GM12873 (cell line): ENCODE results near the gene CAMLG.
A peak's percentile ranks its signal among the peaks of the same experiment; 100 is the strongest.

ENCODE experiments used
- TF ChIP-seq, protein P1 (sequence below): IDR thresholded peaks from 2 replicates; pipeline ENCODE4 v1.5.1; 2012; ENCODE audit warnings: low read depth, mild to moderate bottlenecking, moderate library complexity, low read length, control low read depth; ENCODE audit not compliant: insufficient read depth; ENCODE audit errors: missing control alignments

CAMLG gene

DNA sequence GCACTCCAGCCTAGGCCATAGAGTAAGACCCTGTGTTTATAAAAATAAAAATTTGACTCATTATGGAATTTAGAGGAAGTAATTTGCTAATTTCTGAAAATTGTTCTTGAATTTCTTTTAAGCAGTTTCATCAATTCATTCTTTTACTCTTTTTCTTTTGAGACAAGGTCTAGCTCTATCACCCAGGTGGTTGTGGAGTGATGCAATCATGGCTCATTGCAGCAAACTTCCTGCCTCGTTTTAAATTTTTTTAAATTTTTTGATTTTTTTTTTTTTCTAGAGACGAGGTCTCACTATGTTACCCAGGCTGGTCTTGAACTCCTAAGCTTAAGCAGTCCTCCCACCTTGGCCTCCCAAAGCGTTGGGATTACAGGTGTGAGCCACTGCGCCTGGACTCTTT lies 3.1 kb upstream of the CAMLG start:
- TF ChIP-seq, protein P1, sequence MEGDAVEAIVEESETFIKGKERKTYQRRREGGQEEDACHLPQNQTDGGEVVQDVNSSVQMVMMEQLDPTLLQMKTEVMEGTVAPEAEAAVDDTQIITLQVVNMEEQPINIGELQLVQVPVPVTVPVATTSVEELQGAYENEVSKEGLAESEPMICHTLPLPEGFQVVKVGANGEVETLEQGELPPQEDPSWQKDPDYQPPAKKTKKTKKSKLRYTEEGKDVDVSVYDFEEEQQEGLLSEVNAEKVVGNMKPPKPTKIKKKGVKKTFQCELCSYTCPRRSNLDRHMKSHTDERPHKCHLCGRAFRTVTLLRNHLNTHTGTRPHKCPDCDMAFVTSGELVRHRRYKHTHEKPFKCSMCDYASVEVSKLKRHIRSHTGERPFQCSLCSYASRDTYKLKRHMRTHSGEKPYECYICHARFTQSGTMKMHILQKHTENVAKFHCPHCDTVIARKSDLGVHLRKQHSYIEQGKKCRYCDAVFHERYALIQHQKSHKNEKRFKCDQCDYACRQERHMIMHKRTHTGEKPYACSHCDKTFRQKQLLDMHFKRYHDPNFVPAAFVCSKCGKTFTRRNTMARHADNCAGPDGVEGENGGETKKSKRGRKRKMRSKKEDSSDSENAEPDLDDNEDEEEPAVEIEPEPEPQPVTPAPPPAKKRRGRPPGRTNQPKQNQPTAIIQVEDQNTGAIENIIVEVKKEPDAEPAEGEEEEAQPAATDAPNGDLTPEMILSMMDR, result no peak

DNA sequence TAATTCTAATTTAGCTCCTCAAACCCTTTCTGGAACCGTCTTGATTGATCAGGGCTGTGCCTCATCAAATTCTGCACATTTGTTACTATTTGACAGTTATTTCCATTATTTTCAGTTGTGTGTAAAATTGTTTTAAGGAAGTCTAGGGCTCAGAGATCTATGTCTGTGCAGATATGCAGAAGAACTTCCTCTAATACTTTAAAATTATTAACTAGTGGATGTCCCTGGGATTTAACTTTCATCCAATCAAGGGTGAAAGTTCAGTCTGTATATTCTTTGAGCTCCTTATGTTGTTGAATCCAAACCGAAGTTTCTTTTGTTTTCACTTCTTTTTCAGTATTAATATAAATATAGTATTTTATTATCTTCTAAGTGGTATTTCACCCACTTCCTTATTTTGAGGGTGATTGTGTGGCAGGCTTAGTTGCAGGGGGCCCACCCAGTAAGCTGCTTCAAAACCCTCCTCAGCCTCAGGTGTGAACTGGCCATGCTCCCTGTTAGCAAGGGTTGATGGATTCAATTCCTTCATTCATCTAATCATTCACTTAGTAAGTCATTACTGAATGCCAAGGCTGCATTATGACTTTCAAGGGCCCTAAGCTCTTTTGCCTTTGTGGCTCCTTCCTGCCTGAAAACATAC lies 2.1 kb upstream of the CAMLG start:
- TF ChIP-seq, protein P1, result no peak

DNA sequence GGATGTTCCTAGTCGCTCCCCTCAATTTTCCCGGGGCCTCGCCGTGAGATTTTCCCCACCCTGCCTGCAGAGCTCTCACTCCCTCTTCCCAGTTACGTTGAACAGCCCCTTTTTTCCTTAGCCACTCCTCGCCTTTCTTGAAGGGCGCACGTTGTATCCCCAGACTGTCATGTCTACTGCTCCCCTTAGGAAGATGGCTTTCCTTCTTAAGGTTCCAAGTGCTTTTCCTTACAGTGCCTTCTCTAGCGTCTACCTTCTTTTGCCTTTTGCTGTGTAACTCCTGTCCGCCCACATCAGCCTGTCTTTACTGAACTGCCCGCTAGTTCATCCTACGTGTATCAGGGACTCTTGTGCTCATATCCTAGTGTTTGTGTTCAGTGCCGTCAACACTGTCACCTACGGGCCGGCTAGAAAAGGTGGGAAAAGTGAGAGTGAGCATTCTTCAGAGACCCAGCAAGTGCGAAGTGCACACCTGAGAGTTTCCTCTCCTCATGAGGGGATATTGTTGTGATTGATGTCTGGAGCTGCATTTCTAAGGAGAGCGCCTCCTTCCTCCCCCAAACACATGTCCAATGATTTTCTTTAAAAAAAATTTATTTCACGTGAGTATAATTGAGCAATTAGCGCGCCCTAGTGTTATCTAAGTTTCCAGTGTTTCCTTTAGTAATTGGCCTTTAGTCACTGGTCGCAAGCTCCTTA lies 764 bp downstream of the CAMLG start:
- TF ChIP-seq, protein P1, result peak; percentile 34

DNA sequence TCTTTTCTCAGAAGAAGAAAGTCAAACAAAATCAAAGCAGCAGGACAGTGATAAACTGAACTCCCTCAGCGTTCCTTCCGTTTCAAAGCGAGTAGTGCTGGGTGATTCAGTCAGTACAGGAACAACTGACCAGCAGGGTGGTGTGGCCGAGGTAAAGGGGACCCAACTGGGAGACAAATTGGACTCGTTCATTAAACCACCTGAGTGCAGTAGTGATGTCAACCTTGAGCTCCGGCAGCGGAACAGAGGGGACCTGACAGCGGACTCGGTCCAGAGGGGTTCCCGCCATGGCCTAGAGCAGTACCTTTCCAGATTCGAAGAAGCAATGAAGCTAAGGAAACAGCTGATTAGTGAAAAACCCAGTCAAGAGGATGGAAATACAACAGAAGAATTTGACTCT lies 2.7 kb downstream of the CAMLG start:
- TF ChIP-seq, protein P1, result no peak

DNA sequence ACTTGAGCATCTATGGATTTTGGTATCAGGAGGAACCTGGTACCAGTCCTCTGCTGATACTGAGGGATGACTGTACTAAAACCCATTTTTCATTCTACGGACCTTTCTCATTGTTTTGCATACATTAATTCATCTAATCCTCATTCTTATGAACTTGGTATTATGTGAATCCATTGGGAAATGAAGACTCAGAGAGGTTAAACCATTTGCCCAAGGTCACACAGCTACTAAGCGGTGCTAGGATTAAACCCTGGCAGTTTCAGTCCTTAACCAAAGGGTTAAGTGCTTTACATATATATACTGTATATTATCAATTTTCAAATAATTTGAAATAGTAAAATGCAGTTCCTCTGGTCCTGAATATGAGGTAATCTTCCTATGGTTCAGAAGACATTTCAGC lies 3.8 kb downstream of the CAMLG start:
- TF ChIP-seq, protein P1, result no peak

DNA sequence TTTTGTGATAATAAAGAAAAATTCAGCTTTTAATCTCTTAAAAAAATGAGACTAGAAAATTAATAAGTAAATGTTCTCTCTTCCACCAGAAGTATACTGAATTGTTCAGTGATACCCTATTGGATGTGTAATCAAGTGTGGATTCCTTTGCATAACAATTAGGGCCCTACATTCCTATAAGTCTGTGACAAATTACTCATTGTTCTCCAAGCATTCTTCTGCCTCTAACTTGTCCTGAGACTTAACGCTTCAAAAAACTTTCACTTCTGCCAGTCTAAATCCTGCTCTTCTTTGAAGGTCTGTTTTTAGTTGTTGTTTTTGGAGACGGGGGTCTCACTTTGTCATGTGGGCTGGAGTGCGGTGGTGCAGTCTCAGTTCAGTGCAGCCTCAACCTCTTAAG lies 11.1 kb downstream of the CAMLG start:
- TF ChIP-seq, protein P1, result no peak

DNA sequence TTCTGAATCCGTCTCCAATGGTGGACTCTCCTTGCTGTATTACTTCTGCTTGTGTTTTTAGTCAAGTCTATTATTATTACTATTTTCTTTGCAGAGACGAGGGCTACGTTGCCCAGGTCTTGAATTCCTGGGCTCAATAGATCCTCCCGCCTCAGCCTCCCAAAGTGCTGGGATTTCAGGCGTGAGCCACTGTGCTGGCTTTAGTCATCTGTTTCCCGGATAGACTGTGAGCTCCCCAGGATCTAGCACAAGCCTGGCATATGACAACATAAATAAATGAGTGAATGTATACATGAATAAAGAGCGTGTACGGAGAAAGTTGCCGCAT lies 19.8 kb downstream of the CAMLG start:
- TF ChIP-seq, protein P1, result no peak
